Measurements from ENCODE around the gene RACK1. TPM values are rescaled to one million over a fixed set of nuclear protein-coding genes. Genes with fewer than 3 reads are reported as not detected.
A peak's percentile ranks its signal among the peaks of the same experiment; 100 is the strongest.

RACK1 gene
- total RNA-seq, 1 donor from 2014 or later: 2,870 TPM

DNA sequence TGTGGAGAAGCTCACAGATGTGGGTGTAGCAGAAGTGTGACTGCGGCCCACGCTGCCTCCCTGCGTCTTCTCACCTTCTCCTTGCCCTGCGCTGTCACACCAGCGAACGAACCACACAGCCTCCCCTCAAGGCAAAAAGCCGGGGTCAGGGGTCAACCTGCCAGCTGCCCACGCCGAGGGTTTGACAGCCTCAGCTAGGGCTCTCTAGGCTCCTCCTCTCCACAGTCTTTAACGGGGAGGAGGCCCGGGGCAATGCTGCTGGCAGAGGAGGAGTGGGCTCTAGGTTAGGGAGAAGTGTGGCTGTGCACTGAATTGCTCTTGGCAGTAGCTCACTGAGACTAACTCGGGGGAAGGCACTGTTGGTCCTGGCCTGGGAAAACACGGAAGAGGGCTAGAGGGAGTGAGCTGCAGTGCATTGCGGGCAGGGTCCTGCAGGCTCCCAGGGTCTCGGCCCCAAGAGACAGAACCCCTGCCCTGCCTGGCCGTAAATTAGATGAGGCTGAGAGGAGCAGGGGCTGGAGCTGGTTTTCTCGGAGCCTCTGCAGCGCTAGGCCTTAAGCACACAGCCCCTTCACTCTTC is 21.5 kb upstream of the RACK1 start:
- Histone ChIP-seq H3K27me3 (no peaks in the 10 kb centered on the region), H3K9me3 (no peaks in the 10 kb centered on the region), H3K4me1 (peaks cover 0 to 5% of the 10 kb centered on the region in 2 donors), H3K4me3 (no peak overlapping the region), H3K36me3 (peaks cover 5 to 8% of the 10 kb centered on the region in 2 donors), H3K27ac (no peak overlapping the region)
- DNase-seq (ENCODE audit: low spot score in 2 of 2): no peak
- intact Hi-C loops (cut with DNase I): no loop called here
- TF ChIP-seq CTCF (IDR thresholded peaks at IDR 0.05): no peak

DNA sequence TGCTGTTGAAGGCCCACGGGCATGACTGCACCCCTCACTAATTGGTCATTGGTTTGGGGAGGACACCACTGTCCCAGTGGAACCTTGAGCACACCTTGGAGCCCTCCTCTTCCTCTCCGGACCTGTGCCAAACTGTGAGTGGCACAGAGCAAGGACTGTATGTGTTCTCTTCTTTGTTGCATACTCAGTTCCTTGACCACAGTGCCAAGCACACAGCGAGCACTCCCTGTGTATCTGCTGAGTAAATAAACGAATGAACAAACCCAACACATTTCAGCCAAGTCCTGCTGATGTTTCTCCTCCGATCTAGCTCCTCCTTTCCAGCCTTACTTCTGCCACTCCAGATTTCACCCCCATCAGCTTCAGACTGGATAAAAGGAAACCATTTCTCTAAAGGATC is 19.9 kb upstream of the RACK1 start:
- Histone ChIP-seq H3K4me3 (no peak overlapping the region), H3K4me1 (peaks cover 0 to 11% of the 10 kb centered on the region in 2 donors), H3K36me3 (peaks cover 5 to 8% of the 10 kb centered on the region in 2 donors), H3K27ac (no peak overlapping the region), H3K27me3 (no peaks in the 10 kb centered on the region), H3K9me3 (no peaks in the 10 kb centered on the region)
- DNase-seq (ENCODE audit: low spot score in 2 of 2): no peak
- TF ChIP-seq CTCF (IDR thresholded peaks at IDR 0.05): no peak
- intact Hi-C loops (cut with DNase I): loop anchor here (5.0 kb wide), 2 partner anchors 76 to 456 kb away; no protein-coding TSS in a partner anchor

DNA sequence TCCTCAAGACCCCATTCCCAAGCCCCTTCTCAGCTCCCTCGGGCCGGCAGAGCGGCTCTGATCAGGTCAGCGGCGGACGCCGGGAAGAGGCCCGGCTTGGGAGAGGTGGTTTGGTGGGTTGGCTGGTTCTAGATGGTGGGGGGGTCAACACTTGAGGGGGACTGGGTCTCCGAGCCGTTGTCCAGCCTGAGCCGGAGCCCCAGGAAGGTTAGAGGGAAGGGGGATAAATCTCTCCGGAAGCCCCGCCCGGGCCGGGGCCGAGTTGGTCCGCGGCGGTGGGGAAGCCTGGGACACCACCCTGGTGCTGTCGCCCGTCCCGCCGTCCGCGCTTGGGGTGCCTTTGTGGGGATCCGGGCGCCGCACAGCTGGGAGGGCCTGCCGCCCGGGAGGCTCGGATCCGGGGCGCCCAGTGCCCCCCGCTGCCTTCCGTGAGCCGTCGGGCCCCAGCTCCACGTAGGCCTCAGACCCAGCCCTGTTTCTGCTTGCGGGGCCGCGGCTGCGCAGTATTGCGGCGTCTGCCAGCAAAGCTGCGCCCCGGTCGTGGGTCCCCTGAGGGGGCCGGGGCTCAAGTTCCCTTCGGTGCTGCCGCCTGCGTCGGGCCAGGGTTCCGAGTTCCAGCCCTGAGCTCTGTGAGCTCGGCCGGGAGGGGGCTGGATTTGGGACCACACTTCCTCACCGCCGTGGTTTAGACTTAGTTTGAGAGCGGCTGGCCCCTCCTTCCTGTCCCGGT is 17.8 kb upstream of the RACK1 start:
- peak in 1 of 2 donors; percentile 83 for DNase-seq (ENCODE audit: low spot score in 2 of 2)
- H3K36me3 ChIP-seq: peaks cover 5 to 8% of the 10 kb centered on the region in 2 donors
- H3K4me1 ChIP-seq: peaks cover 2 to 25% of the 10 kb centered on the region in 2 donors
- peak overlapping the region; percentile 74 to 99 for H3K4me3 ChIP-seq
- no peak for TF ChIP-seq CTCF (IDR thresholded peaks at IDR 0.05)
- H3K27me3 ChIP-seq: no peaks in the 10 kb centered on the region
- intact Hi-C loops (cut with DNase I): loop anchor here (1.0 to 5.0 kb wide), 4 partner anchors 15 to 454 kb away; partner anchors contain the start of gene TRIM41
- H3K9me3 ChIP-seq: no peaks in the 10 kb centered on the region
- H3K27ac ChIP-seq: peak overlapping the region; percentile 97 to 100

- H3K27ac ChIP-seq: peak within 1 kb of the TSS; percentile 97 to 100
- peaks cover 2 to 25% of the 10 kb centered on the region in 2 donors for H3K4me1 ChIP-seq
- peak within 1 kb of the TSS; percentile 74 to 99 for H3K4me3 ChIP-seq
- H3K9me3 ChIP-seq: no peaks in the 10 kb centered on the region
- peaks cover 6 to 8% of the 10 kb centered on the region in 2 donors for H3K36me3 ChIP-seq
- peak; percentile 56 to 95 for DNase-seq (ENCODE audit: low spot score in 2 of 2)
- TF ChIP-seq CTCF (IDR thresholded peaks at IDR 0.05): peak in 1 of 3 experiments; percentile 9
- intact Hi-C loops (cut with DNase I): loop anchor here (1.0 to 5.0 kb wide), 4 partner anchors 15 to 454 kb away; partner anchors contain the start of gene TRIM41
- H3K27me3 ChIP-seq: no peaks in the 10 kb centered on the region
Observed at GRCh38 chr5:181260720-181261319, 17.1 kb upstream of the RACK1 start, which contains the start of gene TRIM52. TRIM52 (minus strand) TSS chr5:181261143; CDS start chr5:181260813, 330 bp downstream.

DNA sequence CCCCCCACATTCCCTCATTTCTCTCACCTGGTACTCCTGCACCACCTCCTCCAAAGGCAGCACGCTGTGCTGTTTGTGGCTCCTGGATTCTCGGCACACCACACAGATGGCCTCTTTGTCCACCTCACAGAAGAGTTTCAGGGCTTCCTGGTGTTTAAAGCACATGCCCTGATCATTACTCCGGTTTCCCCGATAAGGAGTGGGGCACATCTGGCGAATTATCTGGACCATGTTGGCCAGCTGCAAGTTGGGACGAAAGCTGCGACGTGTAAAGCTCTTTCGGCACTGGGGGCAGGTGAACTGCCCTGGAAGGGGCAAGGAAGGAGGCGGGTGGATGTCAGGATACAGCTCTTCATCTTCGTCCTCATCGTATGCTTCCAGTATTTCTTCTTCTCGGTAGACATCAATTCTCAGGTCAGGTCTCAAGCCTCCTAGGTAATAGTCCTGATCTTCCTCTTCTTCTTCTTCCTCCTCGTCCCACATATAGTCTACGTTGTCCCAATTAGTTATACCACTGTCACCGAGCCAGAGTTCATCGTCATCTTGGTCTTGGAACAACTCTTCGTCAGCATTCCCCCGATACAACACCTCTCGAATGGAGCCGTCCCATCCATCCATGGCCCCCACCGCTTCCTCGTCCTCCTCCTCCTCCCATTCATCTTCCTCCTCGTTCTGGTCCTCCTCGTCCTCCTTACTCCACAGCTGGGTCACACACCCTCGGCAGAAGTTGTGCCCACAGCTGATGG is 16.4 kb upstream of the RACK1 start:
- Histone ChIP-seq H3K4me3 (peak overlapping the region; percentile 74 to 99), H3K9me3 (no peaks in the 10 kb centered on the region), H3K27me3 (no peaks in the 10 kb centered on the region), H3K36me3 (peaks cover 8% of the 10 kb centered on the region in 2 donors), H3K27ac (peak overlapping the region; percentile 97 to 100), H3K4me1 (peaks cover 2 to 31% of the 10 kb centered on the region in 2 donors)
- intact Hi-C loops (cut with DNase I): loop anchor here (5.0 kb wide), 2 partner anchors 73 to 453 kb away; no protein-coding TSS in a partner anchor
- no peak for TF ChIP-seq CTCF (IDR thresholded peaks at IDR 0.05)
- no peak for DNase-seq (ENCODE audit: low spot score in 2 of 2)
